SW 1271 (cell line): Measurements from ENCODE around the gene KRT81.

ENCODE experiments used
- DNase-seq, 2 experiments: peaks; one replicate each; lab custom pipeline; 2025; lab: John Stamatoyannopoulos, UW

Gene KRT81

DNA sequence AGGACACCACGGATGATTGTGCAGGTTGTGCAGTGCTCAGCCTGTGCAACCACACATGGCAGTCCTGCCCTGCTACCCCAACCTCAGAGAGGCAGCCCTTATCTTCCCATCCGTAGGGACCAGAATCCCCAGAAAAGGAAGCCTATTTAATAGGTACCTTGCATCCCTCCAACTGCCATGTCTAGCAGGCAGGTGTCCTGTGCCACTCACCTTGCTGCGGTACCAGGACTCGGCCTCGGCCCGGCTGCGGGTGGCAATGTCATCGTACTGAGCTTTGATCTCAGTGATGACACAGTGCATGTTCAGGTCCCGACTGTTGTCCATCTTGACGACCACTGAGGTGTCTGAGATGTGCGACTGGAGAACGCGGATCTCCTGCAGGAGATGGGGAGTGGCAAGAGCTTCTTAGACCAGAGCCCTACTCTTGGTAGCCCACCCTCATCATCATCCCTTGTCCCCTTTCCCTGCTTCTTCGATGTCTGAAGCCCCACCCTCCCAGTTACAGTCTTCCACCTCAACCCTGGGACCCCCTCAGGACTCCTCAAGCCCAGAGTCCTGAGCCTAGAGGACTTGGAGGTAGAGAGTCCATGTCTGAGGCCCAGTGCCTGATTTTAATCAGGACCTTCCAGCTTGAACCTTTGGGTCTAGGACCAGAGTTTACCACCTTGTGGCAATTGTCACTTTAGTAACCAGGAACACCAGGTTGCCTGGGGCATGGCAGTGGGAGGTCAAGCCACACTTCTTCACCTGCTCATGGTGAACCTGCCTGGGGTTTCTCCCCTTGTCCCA, 37.7 kb downstream of the KRT81 start:
- DNase-seq, result no peak

DNA sequence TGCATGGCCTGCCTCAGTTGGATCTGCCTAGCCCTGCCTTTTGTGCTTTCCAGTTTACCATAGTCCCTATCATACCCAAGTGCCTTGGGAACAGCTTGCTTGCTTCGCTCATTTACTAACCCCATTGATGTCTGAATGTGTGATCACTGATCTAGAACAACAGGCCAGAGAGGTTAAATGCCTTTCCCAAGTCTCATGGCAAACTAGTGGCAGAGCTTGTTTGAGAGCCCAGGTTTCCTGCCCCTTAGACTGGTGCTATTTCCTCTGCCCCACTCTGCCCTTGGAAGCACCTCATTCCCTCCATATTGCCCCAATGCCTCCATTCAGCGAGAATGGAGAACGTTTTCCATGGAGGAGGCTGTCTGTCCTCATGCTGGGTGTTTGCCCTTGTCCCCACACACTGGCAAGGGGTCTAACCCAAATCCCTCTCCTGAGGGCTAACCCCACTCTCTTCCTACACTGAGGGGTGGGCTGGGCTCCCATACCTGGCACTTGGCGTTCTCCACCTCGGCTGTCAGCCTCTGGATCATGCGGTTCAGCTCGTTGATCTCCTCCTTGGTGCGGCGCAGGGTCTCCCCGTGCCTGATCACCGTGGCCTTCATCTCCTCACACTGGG, 38.5 kb downstream of the KRT81 start:
- no peak for DNase-seq

DNA sequence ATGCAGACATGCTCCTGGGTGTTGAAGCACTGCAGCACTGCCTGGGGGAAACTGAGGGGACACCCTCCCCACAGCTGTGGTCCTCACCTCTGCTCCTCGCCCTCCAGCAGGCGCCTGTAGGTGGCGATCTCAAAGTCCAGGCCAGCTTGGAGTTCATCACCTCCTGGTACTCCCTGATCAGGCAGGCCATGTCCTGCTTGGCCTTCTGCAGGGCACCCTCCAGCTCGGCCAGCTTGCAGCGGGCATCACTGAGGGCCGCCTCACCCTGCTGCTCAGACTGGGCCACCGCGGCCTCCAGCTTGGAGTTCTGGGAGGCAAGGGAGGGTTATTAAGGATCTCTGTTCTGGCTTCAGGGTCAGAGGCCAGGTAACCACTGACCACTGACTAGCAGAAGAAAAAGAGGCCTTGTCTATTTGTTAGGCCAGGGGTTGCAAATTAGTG, 39.1 kb downstream of the KRT81 start:
- DNase-seq, result peak in 1 of 2 experiments; percentile 9

DNA sequence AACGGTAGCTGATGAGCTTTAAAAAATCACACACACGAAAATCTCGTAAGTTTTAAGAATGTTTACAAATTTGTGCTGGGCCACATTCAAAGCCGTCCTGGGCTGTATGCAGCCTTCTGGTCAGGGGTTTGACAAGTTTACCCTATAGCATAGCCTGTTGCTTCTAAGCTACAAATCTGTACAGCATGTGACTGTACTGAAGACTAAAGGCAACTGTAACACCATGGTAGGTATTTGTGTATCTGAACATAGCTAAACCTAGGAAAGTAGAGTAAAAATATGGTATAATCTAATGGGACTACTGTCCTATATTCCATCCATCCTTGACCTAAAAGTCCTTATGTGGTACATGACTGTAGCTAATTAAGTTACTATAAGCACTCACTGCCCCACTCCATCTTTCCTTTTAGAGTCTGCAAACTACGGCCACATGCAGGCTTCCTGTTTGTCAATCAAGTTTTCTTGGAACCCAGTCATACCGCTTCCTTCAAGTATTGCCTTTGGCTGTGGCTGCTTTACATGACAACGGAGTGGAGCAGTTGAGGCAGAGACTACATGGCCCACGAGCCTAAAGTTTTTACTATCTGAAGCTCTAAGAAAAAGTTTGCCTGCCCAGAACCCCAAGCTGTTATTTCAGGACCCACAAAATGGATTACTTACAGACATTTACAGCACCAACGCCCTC, 39.8 kb downstream of the KRT81 start:
- DNase-seq, result no peak

DNA sequence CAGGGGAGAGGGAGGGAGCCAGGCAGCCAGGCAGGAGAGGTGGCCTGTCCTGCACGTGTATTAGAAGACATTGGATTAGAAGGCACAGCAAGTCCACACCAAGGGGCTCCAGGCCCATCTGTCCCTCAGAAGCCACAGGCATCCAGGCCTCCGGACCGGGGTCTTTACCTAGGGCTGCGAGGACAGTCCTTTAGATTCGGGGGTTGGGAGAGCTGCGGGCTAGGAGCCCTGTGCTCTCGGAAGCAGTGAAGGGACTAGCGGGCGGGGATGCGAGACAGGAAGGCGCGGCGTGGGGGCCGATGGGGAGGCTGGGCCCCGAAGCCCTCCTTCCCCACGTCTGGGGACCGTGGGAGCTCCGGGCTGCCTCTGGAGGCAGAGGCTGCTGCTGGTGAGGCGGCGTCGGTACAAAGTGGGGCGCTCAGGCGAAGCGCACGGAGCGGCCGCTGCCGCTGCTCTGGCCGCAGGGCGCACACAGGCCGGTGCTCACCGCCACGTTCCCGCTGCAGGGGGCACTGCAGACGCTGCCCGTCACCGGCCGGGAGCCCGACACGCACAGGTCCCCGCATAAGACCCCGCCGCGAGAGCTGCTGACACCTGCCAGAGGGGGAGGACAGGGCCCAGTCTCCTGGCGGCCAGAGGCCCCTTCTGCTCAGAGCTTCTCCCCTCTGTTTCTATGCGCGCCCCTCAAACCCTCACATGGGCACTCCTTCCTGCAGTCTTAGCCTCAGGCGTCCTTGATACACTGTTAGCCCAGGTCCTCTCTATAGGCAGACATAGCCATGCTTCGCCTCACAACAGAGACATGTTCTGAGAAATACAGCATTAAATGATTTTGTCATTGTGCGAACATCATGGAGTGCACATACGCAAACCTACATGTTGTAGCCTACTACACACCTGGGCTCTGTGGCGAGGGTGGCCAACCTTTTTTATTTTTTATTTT, 41.0 kb downstream of the KRT81 start:
- DNase-seq, result no peak

DNA sequence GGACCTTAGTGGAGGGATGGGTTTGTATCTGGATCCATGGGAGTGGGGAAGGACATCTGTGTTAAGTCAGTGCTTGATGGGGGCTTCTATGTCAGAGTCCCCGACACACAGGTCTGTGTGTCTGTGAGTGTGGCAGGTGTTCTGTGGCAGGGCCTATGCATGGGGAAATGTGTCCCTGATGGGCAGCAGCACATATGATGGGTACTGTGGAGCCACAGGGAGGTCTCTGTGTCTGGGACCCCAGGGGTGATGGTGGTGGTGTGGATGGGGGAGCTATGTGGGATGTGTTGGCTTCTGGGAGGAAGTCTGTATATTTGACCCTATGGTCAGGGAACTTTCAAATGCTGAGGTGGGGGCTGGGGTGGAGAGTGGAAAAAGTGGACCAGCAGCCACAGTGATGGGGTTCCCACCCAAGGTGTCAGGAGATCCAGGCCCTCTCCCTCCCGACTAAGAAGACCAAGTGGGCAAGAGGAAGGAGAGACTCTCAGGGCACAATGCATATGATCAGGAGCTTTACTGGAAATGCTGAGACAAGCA, 41.8 kb downstream of the KRT81 start:
- DNase-seq, result no peak

DNA sequence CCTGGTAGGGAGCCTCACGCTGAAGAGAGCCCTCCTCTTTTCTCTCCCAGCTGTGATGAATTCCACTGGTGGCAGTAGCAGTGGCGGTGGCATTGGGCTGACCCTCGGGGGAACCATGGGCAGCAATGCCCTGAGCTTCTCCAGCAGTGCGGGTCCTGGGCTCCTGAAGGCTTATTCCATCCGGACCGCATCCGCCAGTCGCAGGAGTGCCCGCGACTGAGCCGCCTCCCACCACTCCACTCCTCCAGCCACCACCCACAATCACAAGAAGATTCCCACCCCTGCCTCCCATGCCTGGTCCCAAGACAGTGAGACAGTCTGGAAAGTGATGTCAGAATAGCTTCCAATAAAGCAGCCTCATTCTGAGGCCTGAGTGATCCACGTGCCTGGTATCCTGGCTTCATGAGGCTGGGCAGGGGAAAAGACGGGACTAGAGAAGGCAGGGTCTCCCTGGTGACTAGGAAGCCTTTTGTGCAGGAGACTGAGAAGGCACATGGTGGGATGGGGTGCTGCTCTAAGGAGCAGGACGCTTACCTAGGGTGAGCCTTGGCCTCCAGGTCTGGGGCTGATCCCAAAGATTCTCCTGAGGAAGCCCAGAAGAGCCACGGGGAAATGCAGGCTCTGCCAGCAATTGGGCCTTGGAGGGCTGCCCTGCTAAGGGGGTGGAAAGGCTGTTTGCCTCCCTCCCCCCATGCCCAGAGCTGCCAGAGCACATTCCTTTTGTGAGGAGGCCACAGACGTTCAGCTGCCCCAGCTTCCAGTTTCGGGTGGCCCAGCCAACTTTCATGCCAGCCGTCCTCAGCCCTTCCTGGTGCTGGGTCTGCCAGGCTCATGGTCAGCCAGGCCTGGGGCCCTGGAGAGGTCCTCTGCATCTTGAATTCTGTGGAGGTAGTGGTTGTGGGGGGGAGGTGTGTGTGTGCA, 42.5 kb downstream of the KRT81 start:
- no peak for DNase-seq

DNA sequence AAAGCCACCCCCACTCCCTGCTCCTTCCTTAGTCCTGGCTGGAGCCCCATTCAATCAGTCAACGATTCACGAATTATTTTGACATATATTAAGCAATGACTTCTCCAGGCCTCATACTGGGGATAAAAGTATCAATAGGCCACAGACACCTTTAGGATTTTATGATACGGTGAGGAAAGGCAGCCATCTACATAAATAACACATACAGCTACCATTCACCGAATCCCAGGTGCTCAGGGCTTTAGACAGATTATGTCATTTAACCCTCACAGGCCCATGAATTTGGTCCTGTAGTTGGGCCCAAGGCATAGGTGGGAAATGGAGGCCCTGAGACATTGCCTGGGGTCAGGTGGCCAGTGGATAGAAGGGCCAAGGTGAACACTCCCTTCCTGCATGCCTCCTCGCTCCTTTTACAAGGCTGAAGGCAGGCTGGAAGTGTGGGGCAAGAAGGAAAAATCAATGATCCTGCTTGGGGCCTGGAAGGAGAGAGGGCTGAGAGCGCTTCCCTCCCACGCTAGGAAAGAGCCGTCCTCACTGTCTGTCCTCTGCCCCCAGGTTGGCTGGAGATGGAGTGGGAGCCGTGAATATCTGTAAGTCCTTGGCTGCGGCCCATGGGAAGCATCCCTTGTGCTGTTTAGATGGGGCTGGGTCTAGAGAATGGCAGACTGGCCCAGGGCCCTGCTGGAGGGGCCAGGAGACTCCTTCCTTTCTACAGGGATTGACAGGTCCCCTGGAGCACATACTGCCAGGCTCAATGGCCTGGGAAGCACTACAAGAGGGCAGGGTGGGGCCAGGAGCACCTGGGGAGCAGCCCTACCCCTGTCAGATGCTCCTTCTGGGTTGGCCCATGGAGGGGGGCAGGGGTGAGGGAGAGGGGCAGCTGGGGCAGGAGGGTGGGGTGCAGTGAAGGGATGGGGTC, 43.5 kb downstream of the KRT81 start:
- DNase-seq, result no peak

DNA sequence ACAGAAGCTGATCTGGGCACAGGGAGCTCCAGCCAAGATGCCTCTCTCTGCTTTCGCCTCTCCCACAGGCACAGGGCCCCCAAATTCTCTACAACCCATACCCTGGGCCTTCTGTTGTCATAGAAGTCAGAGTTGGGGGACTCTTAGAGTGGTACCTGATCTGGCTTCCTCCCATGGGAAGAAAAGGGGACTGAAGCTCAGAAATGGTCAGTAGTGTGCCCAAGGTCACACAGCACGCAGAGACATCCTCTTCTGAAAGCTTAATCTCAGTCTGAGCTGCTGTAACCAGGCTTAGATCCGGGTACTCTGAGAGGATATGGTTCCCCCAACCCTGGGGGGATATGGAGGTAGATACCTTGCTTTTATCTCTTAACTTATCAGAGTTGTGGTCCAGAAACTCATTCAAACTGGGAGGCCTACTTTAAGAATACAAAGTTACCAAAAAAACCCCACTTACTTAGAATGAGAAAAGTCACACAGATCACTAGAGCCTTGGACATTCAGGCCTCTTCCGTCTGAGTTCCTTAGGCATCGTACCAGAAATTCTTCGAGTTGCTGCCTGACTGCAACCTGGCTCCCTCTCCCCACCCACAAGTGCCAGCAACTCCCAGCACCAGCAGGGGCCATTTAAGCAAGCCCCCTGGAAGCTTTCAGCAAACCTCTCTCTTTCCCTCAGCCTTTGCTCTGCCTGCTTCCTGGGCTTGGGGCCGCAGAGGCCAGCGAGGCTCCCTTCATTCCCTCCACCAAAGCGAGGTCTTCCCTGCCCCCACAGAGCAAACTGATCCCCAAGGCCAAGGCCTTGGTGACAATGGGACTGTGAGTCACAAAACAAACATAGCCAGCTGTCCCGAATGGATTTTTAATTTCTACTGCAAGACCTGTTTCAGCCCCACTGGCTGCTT, 44.4 kb downstream of the KRT81 start:
- DNase-seq, result no peak

DNA sequence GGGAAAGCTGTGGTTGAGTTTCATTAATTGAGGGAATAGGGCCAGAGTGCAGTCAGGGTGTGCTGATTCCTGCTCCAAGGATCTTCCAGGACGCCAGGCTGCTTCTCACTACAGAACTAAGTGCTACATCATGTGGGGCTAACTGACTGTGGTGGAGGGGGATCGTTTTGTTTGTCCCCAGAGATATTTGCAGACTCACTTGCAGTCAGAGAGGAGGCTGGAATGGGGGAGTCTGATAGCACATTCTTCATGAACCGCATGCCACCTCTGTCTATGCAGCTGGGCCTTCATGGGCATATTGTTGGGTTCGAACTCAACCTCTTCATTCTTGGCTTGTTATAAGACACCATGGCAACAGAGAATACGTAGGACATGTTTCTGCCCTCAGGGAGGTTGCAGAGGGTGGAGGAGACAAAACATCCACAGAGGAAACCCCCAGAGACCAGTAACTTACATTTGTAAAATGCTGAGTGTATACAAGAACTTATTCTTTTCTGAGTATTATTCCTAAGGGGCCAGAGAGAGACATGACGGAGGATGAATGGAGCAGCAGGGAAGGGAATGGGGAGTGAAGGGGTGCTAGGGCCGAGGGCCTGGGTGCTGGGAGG, 45.3 kb downstream of the KRT81 start:
- DNase-seq, result no peak

DNA sequence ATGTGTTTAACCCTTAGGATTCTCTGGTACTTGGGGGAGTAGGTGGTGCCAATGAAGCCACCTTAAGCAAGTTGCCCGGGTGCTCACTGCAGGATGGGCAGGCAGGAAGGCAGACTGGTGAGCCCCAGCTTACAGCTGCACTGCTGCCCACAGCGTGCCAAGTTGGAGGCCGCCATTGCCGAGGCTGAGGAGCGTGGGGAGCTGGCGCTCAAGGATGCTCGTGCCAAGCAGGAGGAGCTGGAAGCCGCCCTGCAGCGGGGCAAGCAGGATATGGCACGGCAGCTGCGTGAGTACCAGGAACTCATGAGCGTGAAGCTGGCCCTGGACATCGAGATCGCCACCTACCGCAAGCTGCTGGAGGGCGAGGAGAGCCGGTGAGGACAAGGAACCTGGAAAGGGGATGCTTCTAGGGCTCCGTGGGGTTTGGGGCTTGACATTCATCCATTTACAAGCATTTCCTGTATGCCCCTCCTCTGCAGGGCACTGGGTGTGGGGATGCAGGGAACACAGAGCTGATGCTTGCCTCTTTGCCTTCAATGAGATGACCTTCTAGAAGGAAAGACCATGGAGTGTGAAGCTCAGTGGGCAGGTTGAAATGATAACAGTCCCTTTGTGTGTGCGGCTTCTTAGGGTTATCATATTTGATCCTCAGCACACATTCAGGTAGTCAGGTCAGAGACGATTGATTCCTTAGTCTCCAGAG, 45.9 kb downstream of the KRT81 start:
- DNase-seq, result no peak

DNA sequence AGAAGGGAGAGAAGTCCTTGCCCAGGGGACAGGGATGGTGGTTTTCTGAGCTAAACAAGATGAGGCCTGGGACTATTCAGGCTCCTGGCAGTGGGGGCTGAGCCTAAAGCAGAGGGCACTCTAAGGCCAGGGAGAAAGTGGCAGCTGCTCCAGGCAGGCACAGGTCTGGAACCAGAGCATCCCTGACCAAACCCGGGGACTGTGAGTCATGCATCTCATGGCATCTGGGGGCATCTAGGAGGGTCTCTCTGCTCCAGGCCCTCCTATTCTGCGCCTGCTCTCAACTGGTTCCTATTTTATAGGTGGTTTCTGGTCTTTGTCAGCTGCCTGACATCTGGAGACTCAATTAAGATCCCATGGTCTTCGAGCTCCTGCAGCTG, 46.7 kb downstream of the KRT81 start:
- DNase-seq, result no peak

DNA sequence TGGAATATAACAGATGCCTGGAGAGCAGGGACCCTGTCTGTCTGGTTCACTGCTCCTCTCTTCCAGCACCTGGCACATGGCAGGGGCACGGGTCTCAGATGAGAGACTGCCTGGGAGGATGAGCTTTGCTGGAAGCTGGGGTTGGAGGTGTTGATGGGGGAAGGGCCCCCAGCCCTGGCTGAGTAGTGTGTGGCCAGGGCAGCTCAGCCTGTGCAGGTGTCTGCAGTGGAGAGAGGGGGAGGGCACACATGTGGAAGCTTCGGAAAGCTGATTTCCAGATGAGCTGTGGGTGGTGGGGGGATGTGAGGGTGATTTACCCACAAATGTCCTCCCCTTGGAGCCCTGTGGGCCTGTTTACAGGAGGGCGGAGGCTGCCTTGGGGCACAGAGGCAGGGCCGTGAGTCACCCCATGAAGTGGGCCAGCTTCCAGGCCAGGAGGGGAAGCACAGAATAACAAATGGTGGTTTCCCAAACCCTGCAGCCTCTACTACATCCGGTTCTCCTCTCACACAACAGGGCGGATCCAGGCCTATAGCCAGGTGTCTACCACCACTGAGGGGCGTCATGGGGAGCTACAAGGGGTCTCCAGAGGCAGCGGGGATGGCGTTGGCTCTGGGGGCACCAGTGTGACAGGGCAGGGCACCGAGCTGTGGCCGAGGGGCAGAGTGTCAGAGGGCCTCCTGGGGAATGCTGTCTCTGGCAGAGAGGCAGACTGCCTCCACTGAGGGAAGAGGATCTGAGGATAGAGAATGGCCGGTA, 47.3 kb downstream of the KRT81 start:
- peak; percentile 67 to 86 for DNase-seq

DNA sequence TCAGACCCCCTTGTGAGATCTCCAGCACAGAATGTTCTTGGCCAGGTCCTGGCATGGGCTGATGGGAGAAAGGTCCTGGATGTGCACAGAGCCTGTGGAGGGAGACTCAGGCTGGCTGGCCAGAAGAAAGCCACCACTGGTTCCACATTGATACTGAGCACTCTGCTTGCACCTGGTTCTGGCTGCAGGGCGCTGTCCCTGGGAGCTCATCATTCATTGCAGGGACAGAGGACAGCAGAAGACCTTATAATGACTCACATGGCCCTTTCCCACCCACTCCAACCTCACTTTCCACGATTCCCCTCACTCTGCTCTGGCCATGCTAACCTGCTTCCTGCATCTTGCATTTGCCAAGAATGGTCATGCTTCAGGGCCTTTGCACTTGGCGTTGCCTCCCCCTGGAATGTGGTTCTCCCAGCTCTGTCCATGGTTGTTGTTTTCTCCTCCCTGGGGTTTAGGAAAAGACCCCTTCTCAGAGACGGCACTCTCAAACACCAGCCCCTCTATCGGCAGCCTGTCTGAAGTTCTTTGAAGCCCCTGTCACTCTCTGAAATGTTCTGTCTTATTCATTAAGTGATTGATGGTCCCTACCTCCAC, 48.0 kb downstream of the KRT81 start:
- DNase-seq, result no peak

DNA sequence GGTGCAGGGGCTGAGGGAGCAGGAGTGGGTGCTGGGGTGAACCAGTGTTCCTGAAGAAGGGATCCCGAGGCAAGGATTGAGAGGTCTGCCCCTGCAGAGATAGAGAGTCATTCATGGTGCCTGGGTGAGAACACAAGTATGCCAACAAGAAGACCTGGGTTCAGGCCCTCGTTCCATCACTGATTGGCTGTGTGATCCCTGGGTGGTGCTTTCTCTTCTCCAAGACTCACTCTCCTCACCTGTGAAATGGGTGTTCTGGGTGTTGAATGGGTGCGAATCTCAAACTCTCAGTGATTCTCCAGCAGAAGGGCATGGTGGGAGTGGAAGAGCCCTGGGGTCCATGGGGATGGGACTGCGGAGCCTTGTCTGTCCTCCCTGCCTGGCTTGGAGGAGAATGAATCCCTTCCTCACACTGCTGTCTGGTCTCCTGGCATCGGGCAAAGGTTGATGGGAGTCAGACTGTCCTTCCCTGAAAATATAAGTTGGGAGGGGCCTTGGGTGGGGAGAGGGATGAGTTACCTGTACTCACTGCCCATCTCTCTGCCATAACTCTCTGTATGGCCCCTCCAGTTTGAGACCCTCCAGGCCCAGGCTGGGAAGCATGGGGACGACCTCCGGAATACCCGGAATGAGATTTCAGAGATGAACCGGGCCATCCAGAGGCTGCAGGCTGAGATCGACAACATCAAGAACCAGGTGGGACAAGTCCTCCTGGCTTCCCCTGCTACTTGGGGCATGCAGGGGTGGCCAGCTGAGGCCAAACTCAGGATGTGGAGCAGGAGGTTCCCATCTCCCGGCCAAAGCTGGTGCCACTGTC, 48.7 kb downstream of the KRT81 start:
- no peak for DNase-seq
